ENCODE measurements around the gene TRIM14.

DNA sequence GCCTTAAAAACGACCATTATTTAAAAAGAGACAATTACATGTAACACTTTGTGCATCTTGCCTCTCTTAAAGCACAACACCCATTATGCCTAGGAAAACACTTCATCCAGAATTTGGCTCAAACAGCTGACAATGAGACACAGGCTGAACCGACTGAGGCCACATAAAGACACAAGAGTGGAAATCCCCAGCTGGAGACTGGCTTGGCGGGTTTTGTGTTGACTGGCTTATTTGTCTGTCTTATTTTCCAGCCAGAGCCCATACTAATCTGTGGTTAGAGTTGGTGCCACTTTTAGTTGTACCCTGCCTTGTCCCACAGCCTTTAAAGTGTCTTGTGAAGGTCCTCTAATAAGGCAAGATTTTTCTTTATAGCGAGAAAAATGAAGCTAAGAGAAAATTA, 21.2 kb downstream of the TRIM14 start:
- TF ChIP-seq ETV6 (CRISPR knock-in tag; IDR thresholded peaks at IDR 0.05) (no peak), CTCF (IDR thresholded peaks at IDR 0.05) (no peak), USF2 (CRISPR knock-in tag; IDR thresholded peaks at IDR 0.05) (no peak), CREM (CRISPR knock-in tag; IDR thresholded peaks at IDR 0.05) (no peak), ELF4 (CRISPR knock-in tag; IDR thresholded peaks at IDR 0.05; ENCODE audit: low read depth) (no peak), IRF1 (CRISPR knock-in tag; IDR thresholded peaks at IDR 0.05) (no peak), FOXK1 (CRISPR knock-in tag; IDR thresholded peaks at IDR 0.05) (no peak)
- TF ChIP-seq, protein P1, sequence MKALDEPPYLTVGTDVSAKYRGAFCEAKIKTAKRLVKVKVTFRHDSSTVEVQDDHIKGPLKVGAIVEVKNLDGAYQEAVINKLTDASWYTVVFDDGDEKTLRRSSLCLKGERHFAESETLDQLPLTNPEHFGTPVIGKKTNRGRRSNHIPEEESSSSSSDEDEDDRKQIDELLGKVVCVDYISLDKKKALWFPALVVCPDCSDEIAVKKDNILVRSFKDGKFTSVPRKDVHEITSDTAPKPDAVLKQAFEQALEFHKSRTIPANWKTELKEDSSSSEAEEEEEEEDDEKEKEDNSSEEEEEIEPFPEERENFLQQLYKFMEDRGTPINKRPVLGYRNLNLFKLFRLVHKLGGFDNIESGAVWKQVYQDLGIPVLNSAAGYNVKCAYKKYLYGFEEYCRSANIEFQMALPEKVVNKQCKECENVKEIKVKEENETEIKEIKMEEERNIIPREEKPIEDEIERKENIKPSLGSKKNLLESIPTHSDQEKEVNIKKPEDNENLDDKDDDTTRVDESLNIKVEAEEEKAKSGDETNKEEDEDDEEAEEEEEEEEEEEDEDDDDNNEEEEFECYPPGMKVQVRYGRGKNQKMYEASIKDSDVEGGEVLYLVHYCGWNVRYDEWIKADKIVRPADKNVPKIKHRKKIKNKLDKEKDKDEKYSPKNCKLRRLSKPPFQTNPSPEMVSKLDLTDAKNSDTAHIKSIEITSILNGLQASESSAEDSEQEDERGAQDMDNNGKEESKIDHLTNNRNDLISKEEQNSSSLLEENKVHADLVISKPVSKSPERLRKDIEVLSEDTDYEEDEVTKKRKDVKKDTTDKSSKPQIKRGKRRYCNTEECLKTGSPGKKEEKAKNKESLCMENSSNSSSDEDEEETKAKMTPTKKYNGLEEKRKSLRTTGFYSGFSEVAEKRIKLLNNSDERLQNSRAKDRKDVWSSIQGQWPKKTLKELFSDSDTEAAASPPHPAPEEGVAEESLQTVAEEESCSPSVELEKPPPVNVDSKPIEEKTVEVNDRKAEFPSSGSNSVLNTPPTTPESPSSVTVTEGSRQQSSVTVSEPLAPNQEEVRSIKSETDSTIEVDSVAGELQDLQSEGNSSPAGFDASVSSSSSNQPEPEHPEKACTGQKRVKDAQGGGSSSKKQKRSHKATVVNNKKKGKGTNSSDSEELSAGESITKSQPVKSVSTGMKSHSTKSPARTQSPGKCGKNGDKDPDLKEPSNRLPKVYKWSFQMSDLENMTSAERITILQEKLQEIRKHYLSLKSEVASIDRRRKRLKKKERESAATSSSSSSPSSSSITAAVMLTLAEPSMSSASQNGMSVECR (CRISPR knock-in tag; IDR thresholded peaks at IDR 0.05; ENCODE audit: borderline replicate concordance) = no peak

Data from WTC11 (cell line).